Right lobe of liver (tissue), 6 donors: Measurements from ENCODE around the gene TMEM37. TPM values are rescaled to one million over a fixed set of nuclear protein-coding genes. Genes with fewer than 3 reads are reported as not detected.

ENCODE experiments used
- ATAC-seq, 4 donors: fragments of 200-7000 bp; cut with Tn5 transposase; one replicate each; pipeline ENCODE4 v1.9.1; 2020; ENCODE audit warnings: mild to moderate bottlenecking in 4 of 4, moderate library complexity in 4 of 4
- DNase-seq, 3 donors: peaks; one replicate each; pipeline ENCODE4 v3.0.0-alpha.2; 2020
- H3K27ac ChIP-seq, 3 donors: fragments of 200-600 bp; one replicate each; pipeline ENCODE4 v1.8.0; 2022
- H3K27me3 ChIP-seq, 2 donors: fragments of 200-600 bp; one replicate each; pipeline ENCODE4 v1.8.0; 2022
- H3K36me3 ChIP-seq, 4 donors: fragments of 200-600 bp; sonication (generic) in 1 of 4; one replicate each; pipeline versions ENCODE4 v1.5.1 to v1.8.0; 2017 to 2022; ENCODE audit warnings: control low read depth in 1 of 4
- H3K4me1 ChIP-seq, 4 donors: fragments of 200-600 bp; sonication (generic) in 1 of 4; one replicate each; pipeline versions ENCODE4 v1.5.1 to v1.8.0; 2017 to 2022; ENCODE audit warnings: control low read depth in 1 of 4
- H3K4me3 ChIP-seq, 3 donors: fragments of 200-600 bp; one replicate each; pipeline ENCODE4 v1.8.0; 2022
- H3K9me3 ChIP-seq, 4 donors: fragments of 200-600 bp; sonication (generic) in 1 of 4; one replicate each; pipeline versions ENCODE4 v1.5.1 to v1.8.0; 2017 to 2022; ENCODE audit warnings: control low read depth in 1 of 4
- CTCF ChIP-seq, 4 donors: fragments of 200-600 bp in 3 of 4; fragments of 450-650 bp in 1 of 4; IDR thresholded peaks; one replicate each; pipeline versions ENCODE4 v1.5.1 to v1.8.0; 2016 to 2022; ENCODE audit warnings: antibody characterized with exemption in 4 of 4, mild to moderate bottlenecking in 2 of 4
- POLR2A ChIP-seq: fragments of 450-650 bp; IDR thresholded peaks from one replicate; pipeline ENCODE4 v1.6.1; 2017; ENCODE audit warnings: antibody characterized with exemption, mild to moderate bottlenecking
- WGBS: methylation state at CpG from one replicate; pipeline ENCODE4 v1.1.6; 2018; ENCODE audit warnings: low coverage, low lambda C conversion rate; ENCODE audit not compliant: insufficient coverage; ENCODE audit errors: missing lambda C conversion rate; 5-methylcytosine and 5-hydroxymethylcytosine counted together
- intact Hi-C, 2 donors: fragments of 100-400 bp; cut with DNase I; formaldehyde crosslinking; loops; one replicate each; pipeline versions ENCODE4 v1.11.2 to v1.14.1; 2022
- total RNA-seq, 6 experiments: library from RNA; depleted of rRNA in 2 of 6; stranded (reverse); fragments of >200 nt in 2 of 6; fragmentation: NEBNext Ultra II Directional in 3 of 6; extraction: Animal tissue kit (Norgen Biotek cat#: 25700) in 3 of 6; gene quantifications; one replicate each; pipeline versions ENCODE4 v1.1.0 to v1.2.4, GENCODE V29; 2016 to 2023
- donor health status: DM: no; HTN: yes; CAD: no.
- donor health status: DM: no; HTN: no; CAD: no.
- donor health status: DM: no; HTN: no; CAD: no.
- donor health status: DM: no; HTN: yes; CAD: no.
- donor health status: DM: no; HTN: yes; CAD: no.

The TMEM37 gene
- total RNA-seq, 6 experiments from 2014 or later = 37.3 to 96.6 (median 73.5) TPM

GRCh38 chr2:119407430-119408220 lies 24.0 kb upstream of the TMEM37 start:
- 53% methylated on average over 5 of the region's 7 CpGs for WGBS
- peak in 1 of 3 donors; percentile 64 for DNase-seq
- peak overlapping the region in 1 of 3 donors; percentile 48 for H3K27ac ChIP-seq

GRCh38 chr2:119408221-119408619 lies 23.4 kb upstream of the TMEM37 start:
- Histone ChIP-seq H3K27me3 (no peaks in the 10 kb centered on the region), H3K27ac (peak overlapping the region in 1 of 3 donors; percentile 48)
- no peak for DNase-seq

More at GRCh38 chr2:119407430-119408220, 24.0 kb upstream of the TMEM37 start:
- no peaks in the 10 kb centered on the region for H3K27me3 ChIP-seq
- no peak overlapping the region for H3K4me3 ChIP-seq
- intact Hi-C loops = loop anchor here (5.0 kb wide), 1 partner anchor 70 kb away; no protein-coding TSS in a partner anchor
- peaks cover 0 to 25% (median 2%) of the 10 kb centered on the region in 4 donors for H3K4me1 ChIP-seq
- peak; percentile 71 to 90 (median 78) for TF ChIP-seq CTCF (IDR thresholded peaks at IDR 0.05)
- TF ChIP-seq POLR2A = no peak
- peaks cover 0 to 2% (median 0%) of the 10 kb centered on the region in 4 donors for H3K9me3 ChIP-seq
- H3K36me3 ChIP-seq = no peaks in the 10 kb centered on the region
- peak; percentile 89 to 91 (median 91) for ATAC-seq

GRCh38 chr2:119409506-119409905 lies 22.1 kb upstream of the TMEM37 start:
- Histone ChIP-seq H3K36me3 (no peaks in the 10 kb centered on the region), H3K9me3 (peaks cover 0 to 2% (median 0%) of the 10 kb centered on the region in 4 donors), H3K4me1 (peaks cover 0 to 17% (median 0%) of the 10 kb centered on the region in 4 donors), H3K4me3 (no peak overlapping the region), H3K27me3 (no peaks in the 10 kb centered on the region), H3K27ac (no peak overlapping the region)
- DNase-seq = no peak
- intact Hi-C loops = loop anchor here (5.0 kb wide), 1 partner anchor 68 kb away; no protein-coding TSS in a partner anchor
- TF ChIP-seq CTCF (IDR thresholded peaks at IDR 0.05) = no peak
- ATAC-seq = peak in 2 of 4 donors; percentile 8 to 17
- 56% methylated on average over 4 of the region's 4 CpGs for WGBS

More at GRCh38 chr2:119408221-119408619, 23.4 kb upstream of the TMEM37 start:
- 50% methylated on average over 5 of the region's 5 CpGs for WGBS
- ATAC-seq = peak; percentile 58 to 86 (median 62)
- TF ChIP-seq CTCF (IDR thresholded peaks at IDR 0.05) (no peak), POLR2A (no peak)
- peaks cover 0 to 2% (median 0%) of the 10 kb centered on the region in 4 donors for H3K9me3 ChIP-seq
- H3K4me1 ChIP-seq = peaks cover 0 to 20% (median under 1%) of the 10 kb centered on the region in 4 donors
- no peak overlapping the region for H3K4me3 ChIP-seq
- intact Hi-C loops = loop anchor here (5.0 kb wide), 1 partner anchor 69 kb away; no protein-coding TSS in a partner anchor
- no peaks in the 10 kb centered on the region for H3K36me3 ChIP-seq

GRCh38 chr2:119414894-119415293 lies 16.8 kb upstream of the TMEM37 start:
- TF ChIP-seq CTCF (IDR thresholded peaks at IDR 0.05) = no peak
- no peak for TF ChIP-seq POLR2A
- 78% methylated on average over 3 of the region's 3 CpGs for WGBS
- DNase-seq = no peak

More at GRCh38 chr2:119414894-119415293, 16.8 kb upstream of the TMEM37 start:
- H3K36me3 ChIP-seq = no peaks in the 10 kb centered on the region
- H3K9me3 ChIP-seq = no peaks in the 10 kb centered on the region
- intact Hi-C loops = no loop called here
- no peak overlapping the region for H3K4me3 ChIP-seq
- ATAC-seq = no peak
- H3K4me1 ChIP-seq = peaks cover 0 to under 1% (median 0%) of the 10 kb centered on the region in 4 donors
- no peaks in the 10 kb centered on the region for H3K27me3 ChIP-seq
- H3K27ac ChIP-seq = no peak overlapping the region
